HCT116 (cell line): ENCODE measurements around the gene RELB. TPM values are rescaled to one million over a fixed set of nuclear protein-coding genes. Genes with fewer than 3 reads are reported as not detected.

Source experiments
- ATAC-seq: fragments of 200-7000 bp; cut with Tn5 transposase; 2 replicates; pipeline ENCODE4 v1.9.1; 2020; ENCODE audit warnings: mild to moderate bottlenecking, moderate library complexity
- BruUV-seq: library from RNA; stranded (reverse); fragments of 400-500 nt; replicated peaks from 2 replicates; lab custom pipeline; 2021; lab: Mats Ljungman, UMichigan
- CTCF ChIA-PET: fragments of 300-600 bp; sonication (Branson Sonifier 250); formaldehyde crosslinking; loops from one replicate; lab custom pipeline; 2021; ENCODE audit warnings: antibody characterized with exemption; lab: Charles Lee
- POLR2A ChIA-PET: fragments of 300-600, 350-600 bp; sonication (Branson Sonifier 250); formaldehyde crosslinking; loops from one replicate; lab custom pipeline; 2021; ENCODE audit warnings: antibody characterized with exemption; lab: Charles Lee
- RAD21 ChIA-PET, 2 experiments: fragments of 300-600 bp; sonication (Branson Sonifier 250); formaldehyde crosslinking; loops; one replicate each; lab custom pipeline; 2023; ENCODE audit warnings: low total read pairs in 2 of 2; ENCODE audit not compliant: uncharacterized antibody in 2 of 2, unreplicated experiment in 2 of 2, low non-redundant PET in 1 of 2; lab: Charles Lee
- DNase-seq: peaks from one replicate; pipeline ENCODE4 v3.0.0-alpha.2; 2010; ENCODE audit warnings: low read depth, low spot score
- H2AFZ ChIP-seq: fragments of 200-600 bp; shearing (Covaris generic), sonication (generic); 2 replicates; pipeline ENCODE4 v1.6.1; 2017; ENCODE audit warnings: low read depth, mixed run types, mixed read lengths, antibody characterized with exemption, low read length; ENCODE audit not compliant: poor library complexity, severe bottlenecking
- H3K27ac ChIP-seq: 2 replicates; pipeline ENCODE4 v1.5.1; 2012; ENCODE audit warnings: low read depth, low read length
- H3K27me3 ChIP-seq: fragments of 200-600 bp; sonication (generic); 2 replicates; pipeline ENCODE4 v1.6.1; 2016; ENCODE audit warnings: mixed run types, low read length, mixed read lengths; ENCODE audit not compliant: insufficient read depth
- H3K36me3 ChIP-seq, 2 experiments: fragments of 200-500 bp in 1 of 2; fragments of 200-600 bp in 1 of 2; sonication (Bioruptor generic) in 1 of 2; sonication (generic) in 1 of 2; 2 replicates each; pipeline versions ENCODE4 v1.5.1 to v1.6.1; 2014 to 2016; ENCODE audit warnings: low read length in 2 of 2, inconsistent platforms in 1 of 2, mixed read lengths in 1 of 2, mixed run types in 1 of 2; ENCODE audit not compliant: insufficient read depth in 2 of 2, control insufficient read depth in 1 of 2
- H3K4me1 ChIP-seq, 2 experiments: fragments of 200-600 bp in 1 of 2; sonication (generic) in 1 of 2; 2 replicates each; pipeline versions ENCODE4 v1.5.1 to v1.6.1; 2012 to 2017; ENCODE audit warnings: low read length in 2 of 2, inconsistent platforms in 1 of 2, mild to moderate bottlenecking in 1 of 2, mixed read lengths in 1 of 2, mixed run types in 1 of 2, moderate library complexity in 1 of 2; ENCODE audit not compliant: insufficient read depth in 2 of 2, control insufficient read depth in 1 of 2
- H3K4me2 ChIP-seq: fragments of 200-600 bp; sonication (generic); 2 replicates; pipeline ENCODE4 v1.6.1; 2017; ENCODE audit warnings: mixed run types, low read length, mixed read lengths
- H3K4me3 ChIP-seq, 2 experiments: fragments of 200-600 bp in 1 of 2; sonication (generic) in 1 of 2; replicated peaks in 1 of 2; 2 replicates each; pipeline ENCODE4 v1.5.1; 2011 to 2016; ENCODE audit warnings: low read length in 2 of 2, control low read depth in 1 of 2, low read depth in 1 of 2, mild to moderate bottlenecking in 1 of 2, mixed read lengths in 1 of 2, mixed run types in 1 of 2
- H3K79me2 ChIP-seq: fragments of 200-600 bp; sonication (generic); 2 replicates; pipeline ENCODE4 v1.6.1; 2017; ENCODE audit warnings: mild to moderate bottlenecking, mixed run types, low read length, moderate library complexity, mixed read lengths; ENCODE audit not compliant: insufficient read depth
- H3K9ac ChIP-seq: fragments of 200-600 bp; sonication (generic); 2 replicates; pipeline ENCODE4 v1.6.1; 2016; ENCODE audit warnings: low read length, mixed read lengths
- H3K9me2 ChIP-seq: fragments of 200-600 bp; sonication (generic), shearing (Covaris generic); 2 replicates; pipeline ENCODE4 v1.6.1; 2017; ENCODE audit warnings: mixed run types, mild to moderate bottlenecking, moderate library complexity; ENCODE audit not compliant: insufficient read depth
- H3K9me3 ChIP-seq, 2 experiments: fragments of 200-500 bp in 1 of 2; fragments of 200-600 bp in 1 of 2; sonication (Bioruptor generic) in 1 of 2; sonication (generic) in 1 of 2; 2 replicates each; pipeline ENCODE4 v1.6.1; 2014 to 2017; ENCODE audit warnings: low read length in 2 of 2, mixed read lengths in 2 of 2, inconsistent platforms in 1 of 2, low read depth in 1 of 2, mild to moderate bottlenecking in 1 of 2, mixed run types in 1 of 2, moderate library complexity in 1 of 2; ENCODE audit not compliant: control insufficient read depth in 1 of 2, insufficient read depth in 1 of 2
- H4K20me1 ChIP-seq: fragments of 200-600 bp; sonication (generic), shearing (Covaris generic); 2 replicates; pipeline ENCODE4 v1.6.1; 2017; ENCODE audit warnings: mixed run types, mild to moderate bottlenecking, moderate library complexity; ENCODE audit not compliant: insufficient read depth
- ATF3 ChIP-seq: IDR thresholded peaks from 2 replicates; pipeline ENCODE4 v1.6.1; 2012
- CBX3 ChIP-seq: IDR thresholded peaks from 2 replicates; pipeline ENCODE4 v1.6.1; 2012; ENCODE audit warnings: low read depth
- CEBPB ChIP-seq: IDR thresholded peaks from 2 replicates; pipeline ENCODE4 v1.6.1; 2012; ENCODE audit warnings: low read depth
- EGR1 ChIP-seq: IDR thresholded peaks from 2 replicates; pipeline ENCODE4 v1.6.1; 2012; ENCODE audit warnings: low read depth
- FOSL1 ChIP-seq: IDR thresholded peaks from 2 replicates; pipeline ENCODE4 v1.6.1; 2012; ENCODE audit warnings: low read depth
- MAX ChIP-seq: IDR thresholded peaks from 2 replicates; pipeline ENCODE4 v1.6.1; 2012
- POLR2A ChIP-seq: IDR thresholded peaks from 2 replicates; pipeline ENCODE4 v1.7.0; 2011; ENCODE audit warnings: borderline replicate concordance; ENCODE audit not compliant: insufficient read depth, insufficient read length; ENCODE audit errors: extremely low read depth
- POLR2AphosphoS5 ChIP-seq: IDR thresholded peaks from 2 replicates; pipeline ENCODE4 v1.6.1; 2011; ENCODE audit warnings: mild to moderate bottlenecking, low read depth, low read length, moderate library complexity
- RAD21 ChIP-seq: IDR thresholded peaks from 2 replicates; pipeline ENCODE4 v1.6.1; 2012; ENCODE audit warnings: low read depth, mild to moderate bottlenecking
- REST ChIP-seq: IDR thresholded peaks from 2 replicates; pipeline ENCODE4 v1.6.1; 2012; ENCODE audit warnings: low read depth
- SIN3A ChIP-seq: IDR thresholded peaks from 2 replicates; pipeline ENCODE4 v1.6.1; 2012; ENCODE audit warnings: low read depth
- SP1 ChIP-seq: IDR thresholded peaks from 2 replicates; pipeline ENCODE4 v1.6.1; 2012; ENCODE audit warnings: low read depth
- SRF ChIP-seq: IDR thresholded peaks from 2 replicates; pipeline ENCODE4 v1.6.1; 2012; ENCODE audit warnings: low read depth
- TCF7L2 ChIP-seq: IDR thresholded peaks from 2 replicates; pipeline ENCODE4 v1.7.0; 2011; ENCODE audit warnings: borderline replicate concordance, inconsistent platforms; ENCODE audit not compliant: insufficient read depth, insufficient read length; ENCODE audit errors: extremely low read depth
- YY1 ChIP-seq: IDR thresholded peaks from 2 replicates; pipeline ENCODE4 v1.6.1; 2011; ENCODE audit warnings: low read length, low read depth, moderate library complexity, mild to moderate bottlenecking; ENCODE audit not compliant: insufficient replicate concordance; ENCODE audit errors: extremely low read depth
- ZFX ChIP-seq: fragments of 450-650 bp; IDR thresholded peaks from 2 replicates; pipeline ENCODE4 v1.6.1; 2017
- ZNF274 ChIP-seq: fragments of 200-500 bp; sonication (Bioruptor generic); IDR thresholded peaks from 2 replicates; pipeline ENCODE4 v1.6.1; 2014; ENCODE audit warnings: mild to moderate bottlenecking, low read depth, low read length, inconsistent platforms
- intact Hi-C: fragments of 100-400 bp; cut with micrococcal nuclease; formaldehyde crosslinking; loops from 2 replicates; pipeline ENCODE4 v1.10.0; 2022
- total RNA-seq: library from RNA; stranded (reverse); gene quantifications from one replicate; pipeline ENCODE4 v1.2.1, GENCODE V29; 2021; ENCODE audit not compliant: unreplicated experiment

Gene RELB
- total RNA-seq, 1 experiment from 2014 or later = 12.9 TPM

GRCh38 chr19:44992336-44993163, 8.7 kb upstream of the RELB start:
- no peak overlapping the region for H3K27ac ChIP-seq
- H3K79me2 ChIP-seq = no peaks in the 10 kb centered on the region
- no peak overlapping the region for H3K9ac ChIP-seq
- peaks cover 0 to 6% of the 10 kb centered on the region in 2 experiments; a peak in 2 of 4 replicates for H3K36me3 ChIP-seq
- no TSS peak for BruUV-seq
- RAD21 ChIA-PET = no interaction called here
- H3K4me1 ChIP-seq = no peaks in the 10 kb centered on the region
- H3K9me2 ChIP-seq = no peaks in the 10 kb centered on the region
- no peak overlapping the region for H3K4me2 ChIP-seq
- CTCF ChIA-PET = no interaction called here
- TF ChIP-seq SRF = no peak
- TF ChIP-seq ZNF274 = no peak
- no peak for TF ChIP-seq MAX
- no peak for TF ChIP-seq YY1
- no peak for TF ChIP-seq TCF7L2
- no peak for TF ChIP-seq REST
- no peak for TF ChIP-seq ATF3
- TF ChIP-seq RAD21 = no peak
- no peak for TF ChIP-seq SIN3A
- TF ChIP-seq POLR2A = no peak
- no peak for TF ChIP-seq EGR1
- TF ChIP-seq POLR2AphosphoS5 = no peak
- no peak for TF ChIP-seq ZFX
- TF ChIP-seq CEBPB = no peak
- no peak for TF ChIP-seq FOSL1
- TF ChIP-seq CBX3 = no peak
- TF ChIP-seq SP1 = no peak
- TF ChIP-seq, all 23 proteins: peak for 0
- intact Hi-C loops = no loop called here
- no peak overlapping the region for H3K4me3 ChIP-seq
- DNase-seq = no peak
- POLR2A ChIA-PET = no interaction called here
- H2AFZ ChIP-seq = no peak overlapping the region
- no peaks in the 10 kb centered on the region for H3K9me3 ChIP-seq
- ATAC-seq = no peak
- H3K27me3 ChIP-seq = no peaks in the 10 kb centered on the region
- H4K20me1 ChIP-seq = no peaks in the 10 kb centered on the region
